Measurements from ENCODE around the gene PSMG2.

DNA sequence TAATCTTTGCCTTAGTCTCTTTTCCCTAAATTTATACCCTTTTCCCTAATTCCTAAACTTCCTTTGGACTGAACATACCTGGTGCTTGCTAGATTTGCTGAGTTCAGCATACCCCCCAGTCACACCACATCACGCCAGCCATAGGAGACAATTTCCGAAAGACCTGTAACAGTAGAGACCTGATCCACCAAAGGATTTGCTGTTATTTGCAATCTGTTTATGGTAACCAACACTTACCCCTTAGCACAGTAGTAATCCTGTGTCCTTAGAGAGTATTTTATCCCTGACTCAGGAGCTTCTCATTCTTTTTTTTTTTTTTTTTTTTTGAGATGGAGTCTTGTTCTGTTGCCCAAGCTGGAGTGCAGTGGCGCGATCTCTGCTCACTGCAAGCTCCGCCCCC, 8.6 kb downstream of the PSMG2 start:
- TF ChIP-seq POLR2AphosphoS5 (IDR thresholded peaks at IDR 0.05) (no peak), CTCF (IDR thresholded peaks at IDR 0.05) (no peak)
